Thyroid gland (tissue), 4 donors: ENCODE measurements around the gene CBFA2T2.

Experiments used
- CTCF ChIP-seq, 6 experiments: fragments of 200-600 bp in 3 of 6; fragments of 450-650 bp in 3 of 6; sonication (generic) in 3 of 6; IDR thresholded peaks; one replicate each; pipeline ENCODE4 v1.5.1; 2016 to 2019; ENCODE audit warnings: antibody characterized with exemption in 6 of 6, mild to moderate bottlenecking in 2 of 6, inconsistent platforms in 1 of 6, moderate library complexity in 1 of 6
- POLR2A ChIP-seq, 2 donors: fragments of 450-650 bp; IDR thresholded peaks; one replicate each; pipeline ENCODE4 v1.6.1; 2017; ENCODE audit warnings: antibody characterized with exemption in 2 of 2, mild to moderate bottlenecking in 2 of 2, moderate library complexity in 1 of 2

GRCh38 chr20:33532753-33533459 lies 43.0 kb downstream of the CBFA2T2 start:
- no peak for TF ChIP-seq CTCF (IDR thresholded peaks at IDR 0.05)
- TF ChIP-seq POLR2A (IDR thresholded peaks at IDR 0.05), result no peak
